NOMO-1 (cell line): ENCODE results near the gene GBX2.
A peak's percentile ranks its signal among the peaks of the same experiment; 100 is the strongest.

Experiments
- DNase-seq, 2 experiments: peaks; one replicate each; lab custom pipeline; 2025; ENCODE audit not compliant: unreplicated experiment in 2 of 2; lab: John Stamatoyannopoulos, UW

The GBX2 gene

GRCh38 chr2:236184701-236185100 lies 16.5 kb upstream of the GBX2 start:
- no peak for DNase-seq

DNA sequence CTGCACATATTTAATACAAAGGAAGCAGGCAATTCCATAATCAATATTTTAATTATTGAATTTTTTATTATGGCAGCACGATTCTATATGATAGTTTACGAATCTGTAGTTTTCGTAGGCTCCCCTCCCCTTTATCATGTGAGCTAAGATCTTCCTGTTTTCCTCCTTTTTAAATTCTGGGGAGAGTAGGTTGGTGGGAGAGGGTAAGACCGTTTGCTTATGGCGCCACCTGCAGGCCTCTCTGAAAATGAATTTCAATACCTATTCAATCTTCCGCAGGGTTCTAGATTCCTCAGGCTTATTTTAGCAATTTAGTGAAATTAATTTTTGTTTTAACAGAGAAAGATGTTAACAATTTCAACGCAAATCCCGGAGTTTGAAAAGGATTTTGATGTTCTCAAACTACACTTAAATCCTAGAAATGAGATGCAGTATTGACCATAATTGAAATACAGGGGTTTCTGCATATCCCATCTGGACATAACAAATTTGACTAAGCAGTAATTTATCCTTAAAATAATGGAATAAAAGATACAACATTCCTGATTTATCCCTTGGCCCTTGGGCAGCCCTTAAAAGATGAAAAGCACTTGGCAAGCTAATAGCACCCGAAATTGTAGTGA lies 12.8 kb upstream of the GBX2 start:
- peak; percentile 19 to 38 for DNase-seq

GRCh38 chr2:236180076-236180816 lies 12.1 kb upstream of the GBX2 start:
- no peak for DNase-seq

- DNase-seq = no peak
These were observed 11.3 kb upstream of the GBX2 start for GRCh38 chr2:236179236-236180075.

GRCh38 chr2:236178890-236179235 lies 10.7 kb upstream of the GBX2 start:
- no peak for DNase-seq

DNA sequence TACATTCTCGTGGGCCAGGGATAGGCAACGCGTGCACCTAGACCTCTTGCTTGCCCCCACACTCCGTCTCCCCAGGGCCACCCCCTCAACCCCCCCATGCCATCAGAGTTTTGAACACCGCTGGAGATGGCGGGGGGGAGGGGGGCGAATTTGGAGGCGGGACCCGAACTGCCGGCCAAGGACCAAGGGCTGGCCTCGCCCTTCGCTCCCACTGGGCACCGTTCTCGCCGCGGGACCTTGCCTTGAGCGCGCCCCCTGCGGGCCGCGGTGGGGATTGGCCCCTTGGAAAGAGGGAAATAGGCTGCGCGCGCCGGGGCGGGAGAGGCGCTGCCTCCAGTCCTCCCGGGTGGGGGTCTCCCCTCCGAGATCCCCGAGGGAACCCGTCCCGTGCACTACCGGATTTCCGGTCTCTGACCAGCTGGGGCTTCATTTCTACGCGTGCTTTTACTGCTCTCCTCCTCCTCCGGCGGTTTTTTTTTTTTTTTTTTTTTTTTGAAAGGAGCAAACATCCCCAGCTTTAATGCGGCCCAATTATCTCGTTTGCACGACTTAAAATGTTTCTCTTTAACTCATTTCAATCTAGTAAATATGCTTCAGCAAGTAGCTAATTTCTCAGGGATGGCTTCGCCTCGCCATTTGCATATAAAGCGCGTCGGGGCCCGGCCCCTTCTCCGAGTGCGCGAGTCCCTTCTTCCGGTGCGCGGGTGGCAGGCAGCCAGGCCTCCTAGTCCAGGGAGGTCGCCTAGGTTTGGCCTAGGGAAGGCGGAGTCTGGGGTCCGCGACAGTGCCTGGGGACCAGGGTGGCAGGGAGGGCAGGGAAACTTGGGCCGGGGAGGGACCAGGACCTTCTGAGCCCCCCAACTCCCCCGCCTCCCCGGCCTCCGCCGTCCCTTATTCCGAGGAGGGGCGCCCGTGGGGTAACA lies 10.0 kb upstream of the GBX2 start:
- no peak for DNase-seq

DNA sequence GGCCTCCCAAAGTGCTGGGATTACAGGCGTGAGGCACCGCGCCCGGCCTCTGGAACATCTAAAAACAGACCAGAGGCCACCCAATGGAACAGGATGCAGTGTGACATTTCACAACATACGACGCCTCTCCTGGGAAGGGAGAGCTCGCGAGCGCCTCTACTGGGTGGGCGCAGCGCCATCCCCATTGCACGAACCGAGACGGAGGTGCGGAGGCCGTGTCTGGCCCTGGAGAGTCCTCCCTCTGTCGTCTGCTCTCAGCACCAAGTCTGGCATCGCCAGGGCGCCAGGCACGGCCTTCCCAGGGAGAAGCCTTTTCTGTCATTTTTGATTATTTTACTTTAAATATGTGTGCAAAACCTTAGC lies 9.4 kb upstream of the GBX2 start:
- DNase-seq = no peak

- no peak for DNase-seq
These were observed 8.8 kb upstream of the GBX2 start for GRCh38 chr2:236176951-236177350.

DNA sequence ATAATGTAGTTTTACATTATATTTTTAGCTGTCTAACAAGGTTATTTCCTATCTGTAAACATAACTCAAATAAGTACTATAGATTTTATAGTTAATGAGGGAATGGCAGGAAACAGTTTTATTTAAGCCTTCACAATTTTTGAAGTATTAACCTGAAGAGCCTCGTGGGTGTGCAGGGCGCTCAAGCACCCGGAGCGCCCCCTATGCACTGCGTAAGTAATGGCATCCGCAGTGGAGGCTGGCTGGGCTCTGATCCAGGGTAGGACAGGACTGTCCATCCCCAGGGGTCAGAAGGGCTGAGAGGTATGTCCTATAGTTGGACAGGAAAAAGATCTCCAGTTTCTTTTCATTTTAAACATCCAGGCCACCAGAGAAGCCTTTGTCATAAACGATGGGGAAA lies 8.2 kb upstream of the GBX2 start:
- no peak for DNase-seq

- no peak for DNase-seq
These were observed 7.5 kb upstream of the GBX2 start for GRCh38 chr2:236175548-236176150.

DNA sequence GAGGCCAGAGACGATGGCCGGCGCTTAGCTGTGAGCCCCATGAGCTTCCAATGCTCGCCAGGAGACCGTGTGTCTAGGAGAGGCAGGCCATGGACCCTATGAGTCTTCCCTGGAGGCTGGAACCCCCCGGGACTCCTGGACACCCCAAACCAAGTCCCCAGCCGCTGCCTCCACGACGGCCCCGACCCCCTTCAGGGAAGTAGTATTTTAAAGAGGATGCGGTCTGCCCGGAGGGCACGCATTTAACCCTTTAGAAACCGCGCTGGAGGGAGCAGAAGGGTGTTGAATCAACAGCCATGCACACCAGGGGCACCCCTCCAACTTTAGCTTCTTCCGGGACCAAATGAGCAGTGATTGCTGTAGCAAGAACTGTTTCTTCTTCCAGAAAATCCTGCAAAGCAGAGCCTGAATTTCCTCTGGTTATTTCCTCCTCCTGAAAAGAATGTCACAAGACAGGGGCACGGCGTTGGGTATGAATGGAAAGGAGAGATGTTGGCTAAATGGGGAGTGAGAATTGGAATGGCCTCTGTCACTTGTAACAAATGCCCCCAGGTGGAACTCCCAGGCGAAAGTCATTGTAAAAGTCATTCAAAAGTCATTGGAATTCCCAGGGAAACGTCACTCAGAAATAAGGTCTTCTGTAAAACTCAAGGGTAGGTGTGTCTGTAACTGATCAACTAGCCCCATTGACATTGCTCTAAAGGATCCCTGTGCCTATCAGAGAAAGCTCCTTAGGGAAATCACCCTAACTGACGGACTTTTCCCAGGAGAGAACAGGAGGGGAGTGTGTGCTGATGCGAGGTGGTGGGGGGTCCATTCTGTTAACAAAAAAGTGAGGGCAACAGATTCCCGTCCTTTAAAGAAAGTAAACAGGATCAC lies 5.8 kb upstream of the GBX2 start:
- no peak for DNase-seq

- DNase-seq = no peak
These were observed 5.0 kb upstream of the GBX2 start for GRCh38 chr2:236173036-236173728.

DNA sequence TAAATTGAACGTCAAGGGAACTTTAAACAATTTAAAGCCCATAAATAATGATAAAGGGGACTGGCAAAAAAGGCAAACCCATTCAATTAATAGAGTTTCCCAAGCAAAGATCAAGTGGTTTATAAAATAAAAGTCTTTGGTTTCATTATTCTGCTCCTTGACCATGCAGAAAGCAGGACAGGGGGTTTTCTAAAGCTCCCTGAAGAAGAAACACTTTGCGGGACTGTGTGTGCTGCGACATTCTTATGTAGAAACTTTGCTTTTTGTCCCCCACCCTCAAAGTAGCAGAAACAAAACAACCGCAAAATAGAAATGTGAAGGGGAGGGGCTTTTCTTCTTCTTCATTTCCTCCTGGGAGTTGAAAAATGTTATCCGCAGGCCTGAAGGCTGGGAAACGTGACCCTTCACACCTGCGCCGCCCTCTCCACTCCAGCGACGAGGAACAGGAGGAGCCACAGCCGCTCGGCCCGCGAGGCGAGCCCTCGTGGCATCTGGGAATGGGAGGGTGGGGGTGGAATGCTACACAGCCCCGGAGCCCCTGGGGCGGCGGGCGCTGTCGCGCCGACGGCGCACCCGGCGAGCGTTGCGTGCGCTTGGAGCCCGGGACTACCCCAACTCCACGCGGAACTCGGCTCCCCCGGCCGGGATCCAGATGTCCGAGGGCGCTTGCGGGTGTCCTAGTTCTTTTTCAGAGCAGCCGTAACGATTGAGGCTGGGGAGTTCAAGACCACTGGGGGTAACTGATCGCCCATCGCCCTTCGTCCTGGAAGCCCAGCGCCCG lies 4.3 kb upstream of the GBX2 start:
- DNase-seq = no peak

DNA sequence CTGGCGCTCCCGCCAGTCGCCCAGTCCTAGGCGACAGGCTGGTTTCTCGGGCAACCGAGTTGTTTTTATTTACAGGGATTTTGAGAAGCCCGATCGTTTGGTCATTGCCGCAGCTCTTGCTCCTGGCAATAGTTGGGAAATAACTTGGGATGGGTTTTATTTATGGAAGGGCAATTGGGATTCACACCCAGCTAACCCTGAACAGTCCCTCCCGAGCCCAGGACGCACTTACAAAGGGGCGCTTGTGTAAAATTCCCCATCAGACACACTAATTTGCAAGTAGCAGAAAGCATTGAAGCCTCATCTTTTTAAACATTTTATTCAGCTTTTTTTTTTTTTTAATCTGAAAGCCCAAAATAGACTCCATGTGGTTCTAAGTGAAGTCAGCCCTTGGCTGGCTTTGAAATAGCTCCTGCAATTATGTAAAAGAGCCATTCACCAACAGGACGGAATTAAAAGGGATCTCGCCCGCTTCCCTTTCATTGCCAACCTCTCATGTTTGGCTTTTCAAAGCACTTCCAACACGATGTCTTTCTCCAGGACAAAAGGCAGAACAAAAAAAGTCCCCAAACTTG lies 3.6 kb upstream of the GBX2 start:
- no peak for DNase-seq

GRCh38 chr2:236171181-236171679 lies 3.0 kb upstream of the GBX2 start:
- DNase-seq = no peak

GRCh38 chr2:236170590-236171165 lies 2.5 kb upstream of the GBX2 start:
- DNase-seq = no peak
